ENCODE measurements around the gene MX2. TPM values are rescaled to one million over a fixed set of nuclear protein-coding genes. Genes with fewer than 3 reads are reported as not detected.

The MX2 gene
- total and polyA plus RNA-seq, 2 of the 8 experiments (the other 6 are each of a cell fraction or from before 2014, with no cell fraction given), result 3.1 to 8.9 TPM

DNA sequence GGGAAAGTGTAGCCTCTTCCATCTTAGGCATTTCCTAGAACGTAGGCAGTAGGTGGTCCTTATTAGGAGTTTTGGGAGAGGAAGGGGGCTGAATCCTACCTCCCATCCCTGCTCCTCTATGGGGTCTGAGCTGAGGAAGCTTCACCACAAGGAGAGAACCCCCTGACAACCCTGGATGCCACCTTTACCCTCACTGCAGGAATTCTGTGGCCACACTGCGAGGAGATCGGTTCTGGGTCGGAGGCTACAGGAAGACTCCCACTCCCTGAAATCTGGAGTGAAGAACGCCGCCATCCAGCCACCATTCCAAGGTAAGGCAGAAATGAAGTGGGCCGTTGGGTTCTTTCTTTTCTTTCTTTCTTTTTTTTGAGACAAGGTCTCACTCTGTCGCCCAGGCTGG is 65.7 kb downstream of the MX2 start (continued):
- TF ChIP-seq NANOG (IDR thresholded peaks at IDR 0.05; ENCODE audit: insufficient read depth, low read depth, low read length, poor library complexity, severe bottlenecking) (no peak), CEBPB (IDR thresholded peaks at IDR 0.05; ENCODE audit: low read depth, low read length) (no peak), CBX8 (IDR thresholded peaks at IDR 0.05; ENCODE audit: borderline replicate concordance, low read depth, low read length) (no peak), YY1 (IDR thresholded peaks at IDR 0.05; ENCODE audit: low read depth, low read length) (no peak), EP300 (IDR thresholded peaks at IDR 0.05; ENCODE audit: borderline replicate concordance in 1 of 2, low read depth in 2 of 2, low read length in 2 of 2) (no peak), TAF1 (IDR thresholded peaks at IDR 0.05; ENCODE audit: low read depth, low read length) (no peak)
